LNCAP (cell line): ENCODE data around the gene OSBPL2.

Experiments
- TF ChIP-seq, protein P1 (sequence below): fragments of 450-650 bp; IDR thresholded peaks from 2 replicates; pipeline ENCODE4 v1.5.1; 2017; ENCODE audit warnings: mild to moderate bottlenecking

Gene OSBPL2

GRCh38 chr20:62195736-62196135 lies 42.6 kb upstream of the OSBPL2 start:
- TF ChIP-seq, protein P1, sequence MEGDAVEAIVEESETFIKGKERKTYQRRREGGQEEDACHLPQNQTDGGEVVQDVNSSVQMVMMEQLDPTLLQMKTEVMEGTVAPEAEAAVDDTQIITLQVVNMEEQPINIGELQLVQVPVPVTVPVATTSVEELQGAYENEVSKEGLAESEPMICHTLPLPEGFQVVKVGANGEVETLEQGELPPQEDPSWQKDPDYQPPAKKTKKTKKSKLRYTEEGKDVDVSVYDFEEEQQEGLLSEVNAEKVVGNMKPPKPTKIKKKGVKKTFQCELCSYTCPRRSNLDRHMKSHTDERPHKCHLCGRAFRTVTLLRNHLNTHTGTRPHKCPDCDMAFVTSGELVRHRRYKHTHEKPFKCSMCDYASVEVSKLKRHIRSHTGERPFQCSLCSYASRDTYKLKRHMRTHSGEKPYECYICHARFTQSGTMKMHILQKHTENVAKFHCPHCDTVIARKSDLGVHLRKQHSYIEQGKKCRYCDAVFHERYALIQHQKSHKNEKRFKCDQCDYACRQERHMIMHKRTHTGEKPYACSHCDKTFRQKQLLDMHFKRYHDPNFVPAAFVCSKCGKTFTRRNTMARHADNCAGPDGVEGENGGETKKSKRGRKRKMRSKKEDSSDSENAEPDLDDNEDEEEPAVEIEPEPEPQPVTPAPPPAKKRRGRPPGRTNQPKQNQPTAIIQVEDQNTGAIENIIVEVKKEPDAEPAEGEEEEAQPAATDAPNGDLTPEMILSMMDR, result no peak

DNA sequence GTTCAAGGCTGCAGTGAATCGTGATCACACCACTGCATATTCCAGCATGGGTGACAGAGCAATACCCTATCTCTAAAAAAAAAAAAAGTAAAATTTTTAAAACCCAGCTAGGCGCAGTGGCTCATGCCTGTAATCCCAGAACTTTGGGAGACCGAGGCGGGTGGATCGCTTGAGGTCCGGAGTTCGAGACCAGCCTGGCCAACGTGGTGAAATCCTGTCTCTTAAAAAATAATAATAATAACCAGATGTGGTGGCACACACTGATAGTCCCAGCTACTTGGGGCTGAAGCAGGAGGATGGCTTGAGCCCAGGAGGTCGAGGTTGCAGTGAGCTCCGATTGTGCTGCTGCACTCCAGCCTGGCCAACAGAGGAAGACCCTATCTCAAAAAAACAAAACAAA lies 42.0 kb upstream of the OSBPL2 start:
- TF ChIP-seq, protein P1, result no peak

- TF ChIP-seq, protein P1, result no peak
These were observed 41.0 kb upstream of the OSBPL2 start for GRCh38 chr20:62197311-62197710.

DNA sequence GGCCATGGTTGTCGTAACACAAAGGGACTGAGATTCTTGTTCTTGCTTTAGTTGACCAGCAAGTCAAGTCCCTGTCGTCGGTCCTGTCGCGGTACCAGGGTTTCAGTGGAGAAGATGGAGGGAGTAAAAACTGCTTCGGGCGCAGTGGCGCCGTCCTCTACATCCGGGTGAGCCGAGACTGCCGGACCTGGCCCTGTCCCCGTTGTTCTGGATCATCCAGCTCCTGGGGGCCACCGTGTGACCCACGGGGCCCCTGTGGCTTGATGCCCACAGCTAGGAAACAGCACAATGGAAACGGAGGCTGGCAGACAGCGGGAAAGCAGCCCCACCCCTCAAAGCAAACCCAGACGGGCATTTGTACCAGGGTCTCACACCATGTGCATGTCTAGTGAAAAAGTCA lies 40.5 kb upstream of the OSBPL2 start:
- TF ChIP-seq, protein P1, result no peak

- TF ChIP-seq, protein P1, result no peak
These were observed 39.8 kb upstream of the OSBPL2 start for GRCh38 chr20:62198496-62198895.

DNA sequence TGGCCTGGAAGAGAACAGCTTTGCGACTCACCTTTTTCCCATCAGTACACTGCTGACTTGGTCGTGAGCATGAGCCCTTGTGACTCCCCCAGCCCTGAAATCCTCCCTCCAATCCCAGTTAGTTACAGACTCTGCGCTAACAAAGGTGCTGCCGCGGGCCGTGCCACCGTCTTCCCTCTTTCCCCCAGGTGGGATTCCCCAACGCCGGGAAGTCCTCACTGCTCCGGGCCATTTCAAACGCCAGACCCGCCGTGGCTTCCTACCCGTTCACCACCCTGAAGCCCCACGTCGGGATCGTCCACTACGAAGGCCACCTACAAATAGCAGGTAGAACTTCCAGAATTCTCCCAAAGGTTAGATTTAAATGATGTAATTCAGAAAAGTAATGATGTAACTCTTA lies 39.4 kb upstream of the OSBPL2 start:
- TF ChIP-seq, protein P1, result no peak

DNA sequence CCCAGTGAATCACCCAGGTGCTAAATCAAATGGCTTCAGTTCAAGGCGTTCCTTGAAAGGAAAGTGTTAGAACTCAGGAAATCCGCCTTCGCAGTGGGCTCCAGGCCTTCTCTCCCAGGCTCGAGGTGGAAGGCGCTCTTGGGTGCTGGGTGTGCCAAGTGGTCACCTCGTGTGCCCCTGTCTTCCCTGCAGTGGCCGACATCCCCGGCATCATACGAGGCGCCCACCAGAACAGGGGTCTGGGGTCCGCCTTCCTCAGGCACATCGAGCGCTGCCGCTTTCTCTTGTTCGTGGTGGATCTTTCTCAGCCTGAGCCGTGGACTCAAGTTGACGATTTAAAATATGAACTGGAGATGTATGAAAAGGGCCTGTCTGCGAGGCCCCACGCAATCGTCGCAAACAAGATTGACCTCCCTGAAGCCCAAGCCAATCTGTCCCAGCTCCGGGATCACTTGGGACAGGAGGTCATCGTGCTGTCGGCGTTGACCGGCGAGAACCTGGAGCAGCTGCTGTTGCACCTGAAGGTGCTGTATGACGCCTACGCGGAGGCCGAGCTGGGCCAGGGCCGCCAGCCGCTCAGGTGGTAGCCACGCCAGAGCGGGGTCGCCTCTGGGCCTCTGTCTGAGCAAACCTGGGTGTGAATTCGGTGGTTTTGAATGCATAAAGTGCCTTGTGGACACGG lies 37.7 kb upstream of the OSBPL2 start:
- TF ChIP-seq, protein P1, result no peak
